GM10266 (cell line): ENCODE results near the gene UBA52.
"Not testable (repeated sequence)": the region's sequence is repeated elsewhere in the genome, so short reads cannot be mapped to it uniquely, and the experiment has no call there.

Source experiments
- DNase-seq: peaks from one replicate; pipeline ENCODE4 v3.0.0; 2012; ENCODE audit errors: extremely low spot score
- CTCF ChIP-seq: IDR thresholded peaks from 2 replicates; pipeline ENCODE4 v1.5.1; 2012; ENCODE audit warnings: mild to moderate bottlenecking, low read depth; ENCODE audit not compliant: control insufficient read depth, insufficient read depth; ENCODE audit errors: missing control alignments

Gene UBA52

GRCh38 chr19:18594824-18595373 lies 23.2 kb downstream of the UBA52 start:
- no peak for TF ChIP-seq CTCF
- peak; percentile 63 for DNase-seq

GRCh38 chr19:18595475-18595874 lies 23.8 kb downstream of the UBA52 start:
- no peak for DNase-seq
- no peak for TF ChIP-seq CTCF

GRCh38 chr19:18596752-18597157 lies 25.1 kb downstream of the UBA52 start:
- DNase-seq, result peak; percentile 71

GRCh38 chr19:18597809-18598660 lies 26.4 kb downstream of the UBA52 start:
- TF ChIP-seq CTCF, result no peak
- DNase-seq, result no peak

More at GRCh38 chr19:18596752-18597157, 25.1 kb downstream of the UBA52 start:
- TF ChIP-seq CTCF, result no peak

GRCh38 chr19:18599485-18599884 lies 27.8 kb downstream of the UBA52 start:
- no peak for TF ChIP-seq CTCF
- DNase-seq, result no peak

GRCh38 chr19:18600692-18601397 lies 29.2 kb downstream of the UBA52 start:
- not testable (repeated sequence) for DNase-seq

GRCh38 chr19:18601875-18602274 lies 30.2 kb downstream of the UBA52 start:
- TF ChIP-seq CTCF, result no peak
- no peak for DNase-seq
